Gastrocnemius medialis (tissue), 4 donors: ENCODE measurements around the gene TMEM168. TPM values are rescaled to one million over a fixed set of nuclear protein-coding genes. Genes with fewer than 3 reads are reported as not detected.

ENCODE experiments used
- ATAC-seq, 2 donors: fragments of 150-250 bp; one replicate each; pipeline ENCODE4 v1.9.1; 2016
- DNase-seq, 2 donors: peaks; one replicate each; pipeline ENCODE4 v3.0.0-alpha.2; 2019
- H3K27ac ChIP-seq, 4 donors: fragments of 200-600 bp; sonication (generic); 1 replicate in 1 of 4; 2 replicates in 3 of 4; pipeline ENCODE4 v1.5.1; 2016 to 2018; ENCODE audit warnings: mild to moderate bottlenecking in 2 of 4, moderate library complexity in 1 of 4
- H3K27me3 ChIP-seq, 3 donors: fragments of 200-600 bp; sonication (generic) in 2 of 3; 1 replicate in 1 of 3; 2 replicates in 2 of 3; pipeline versions ENCODE4 v1.5.1 to v1.6.0; 2016 to 2019; ENCODE audit warnings: mild to moderate bottlenecking in 1 of 3, moderate library complexity in 1 of 3
- H3K36me3 ChIP-seq, 2 donors: fragments of 200-600 bp; sonication (generic) in 1 of 2; one replicate each; pipeline ENCODE4 v1.5.1; 2017 to 2018
- H3K4me1 ChIP-seq, 2 donors: fragments of 200-600 bp; sonication (generic) in 1 of 2; one replicate each; pipeline ENCODE4 v1.5.1; 2016 to 2017; ENCODE audit warnings: mild to moderate bottlenecking in 2 of 2
- H3K4me3 ChIP-seq, 4 donors: fragments of 200-600 bp; sonication (generic) in 3 of 4; 1 replicate in 1 of 4; 2 replicates in 3 of 4; pipeline ENCODE4 v1.5.1; 2016 to 2019; ENCODE audit warnings: mild to moderate bottlenecking in 2 of 4
- H3K9me3 ChIP-seq, 3 donors: fragments of 200-600 bp; sonication (generic) in 2 of 3; 1 replicate in 1 of 3; 2 replicates in 2 of 3; pipeline ENCODE4 v1.5.1; 2016 to 2019
- POLR2A ChIP-seq, 2 donors: fragments of 450-650 bp; IDR thresholded peaks; one replicate each; pipeline ENCODE4 v1.6.1; 2017; ENCODE audit warnings: antibody characterized with exemption in 2 of 2, mild to moderate bottlenecking in 2 of 2, moderate library complexity in 2 of 2
- in situ Hi-C, 4 donors: fragments of 200-750 bp; cut with MboI; loops; one replicate each; pipeline versions ENCODE4 v1.15.0 to v1.8.0; 2017; ENCODE audit warnings: low sequenced_read_pairs in 4 of 4
- intact Hi-C: fragments of 100-400 bp; cut with DNase I; formaldehyde crosslinking; loops from one replicate; pipeline ENCODE4 v1.15.1; 2023; ENCODE audit warnings: low total_unique reads
- total RNA-seq, 4 donors: library from RNA; depleted of rRNA; stranded (reverse); fragments of >200 nt; gene quantifications; one replicate each; pipeline versions ENCODE4 v1.1.0 to v1.2.3, GENCODE V29; 2016
- TF ChIP-seq, protein P1 (sequence below), 5 experiments: fragments of 450-650 bp in 3 of 5; fragments of 200-600 bp in 2 of 5; sonication (generic) in 2 of 5; IDR thresholded peaks in 4 of 5; conservative IDR thresholded peaks in 1 of 5; 1 replicate in 4 of 5; 2 replicates in 1 of 5; pipeline ENCODE4 v1.5.1; 2016 to 2019; ENCODE audit warnings: antibody characterized with exemption in 5 of 5, mild to moderate bottlenecking in 3 of 5, moderate library complexity in 3 of 5

The TMEM168 gene
- total RNA-seq, 4 donors from 2014 or later = 6.0 to 10.9 (median 6.2) TPM

GRCh38 chr7:112763298-112763697 lies 26.9 kb downstream of the TMEM168 start:
- no peak overlapping the region for H3K4me3 ChIP-seq
- H3K27ac ChIP-seq = no peak overlapping the region
- ATAC-seq = no peak
- no peaks in the 10 kb centered on the region for H3K4me1 ChIP-seq
- intact Hi-C loops (no loop called here), in situ Hi-C loops (no loop called here)
- peaks cover 0 to 5% of the 10 kb centered on the region in 2 donors for H3K36me3 ChIP-seq
- H3K27me3 ChIP-seq = no peaks in the 10 kb centered on the region
- DNase-seq = no peak
- TF ChIP-seq POLR2A (IDR thresholded peaks at IDR 0.05) = no peak
- TF ChIP-seq, protein P1, sequence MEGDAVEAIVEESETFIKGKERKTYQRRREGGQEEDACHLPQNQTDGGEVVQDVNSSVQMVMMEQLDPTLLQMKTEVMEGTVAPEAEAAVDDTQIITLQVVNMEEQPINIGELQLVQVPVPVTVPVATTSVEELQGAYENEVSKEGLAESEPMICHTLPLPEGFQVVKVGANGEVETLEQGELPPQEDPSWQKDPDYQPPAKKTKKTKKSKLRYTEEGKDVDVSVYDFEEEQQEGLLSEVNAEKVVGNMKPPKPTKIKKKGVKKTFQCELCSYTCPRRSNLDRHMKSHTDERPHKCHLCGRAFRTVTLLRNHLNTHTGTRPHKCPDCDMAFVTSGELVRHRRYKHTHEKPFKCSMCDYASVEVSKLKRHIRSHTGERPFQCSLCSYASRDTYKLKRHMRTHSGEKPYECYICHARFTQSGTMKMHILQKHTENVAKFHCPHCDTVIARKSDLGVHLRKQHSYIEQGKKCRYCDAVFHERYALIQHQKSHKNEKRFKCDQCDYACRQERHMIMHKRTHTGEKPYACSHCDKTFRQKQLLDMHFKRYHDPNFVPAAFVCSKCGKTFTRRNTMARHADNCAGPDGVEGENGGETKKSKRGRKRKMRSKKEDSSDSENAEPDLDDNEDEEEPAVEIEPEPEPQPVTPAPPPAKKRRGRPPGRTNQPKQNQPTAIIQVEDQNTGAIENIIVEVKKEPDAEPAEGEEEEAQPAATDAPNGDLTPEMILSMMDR (IDR thresholded peaks at IDR 0.05 in 4 of 5, conservative IDR thresholded peaks at IDR 0.05 in 1 of 5) = no peak
- no peaks in the 10 kb centered on the region for H3K9me3 ChIP-seq

GRCh38 chr7:112759905-112760304 lies 30.3 kb downstream of the TMEM168 start:
- DNase-seq (no peak), ATAC-seq (no peak)
- no peaks in the 10 kb centered on the region for H3K9me3 ChIP-seq
- H3K27me3 ChIP-seq = no peaks in the 10 kb centered on the region
- H3K36me3 ChIP-seq = no peaks in the 10 kb centered on the region
- in situ Hi-C loops = no loop called here
- H3K4me3 ChIP-seq = no peak overlapping the region
- intact Hi-C loops = no loop called here
- TF ChIP-seq POLR2A (IDR thresholded peaks at IDR 0.05) = no peak
- TF ChIP-seq, protein P1 (IDR thresholded peaks at IDR 0.05 in 4 of 5, conservative IDR thresholded peaks at IDR 0.05 in 1 of 5) = no peak
- no peaks in the 10 kb centered on the region for H3K4me1 ChIP-seq
- no peak overlapping the region for H3K27ac ChIP-seq

DNA sequence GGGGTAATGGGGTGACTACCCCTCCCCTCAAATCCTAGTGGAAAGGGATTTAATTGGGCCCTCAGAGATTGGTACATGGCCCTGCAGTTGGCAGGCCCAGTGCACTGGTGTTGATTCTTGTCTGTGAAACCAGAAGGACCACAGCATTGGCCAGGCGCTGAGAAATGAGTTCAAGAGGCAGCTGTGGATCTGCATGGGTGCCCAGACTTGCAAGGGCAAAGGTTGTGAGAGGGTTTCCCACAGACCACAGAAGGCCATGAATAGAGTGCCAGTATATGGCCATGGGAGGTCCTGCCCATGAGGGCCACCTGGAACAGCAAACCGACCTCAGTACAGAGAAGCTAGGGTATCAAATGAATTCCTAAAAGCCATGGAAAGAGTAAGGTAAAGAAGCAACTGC lies 32.9 kb downstream of the TMEM168 start:
- ATAC-seq = no peak

DNA sequence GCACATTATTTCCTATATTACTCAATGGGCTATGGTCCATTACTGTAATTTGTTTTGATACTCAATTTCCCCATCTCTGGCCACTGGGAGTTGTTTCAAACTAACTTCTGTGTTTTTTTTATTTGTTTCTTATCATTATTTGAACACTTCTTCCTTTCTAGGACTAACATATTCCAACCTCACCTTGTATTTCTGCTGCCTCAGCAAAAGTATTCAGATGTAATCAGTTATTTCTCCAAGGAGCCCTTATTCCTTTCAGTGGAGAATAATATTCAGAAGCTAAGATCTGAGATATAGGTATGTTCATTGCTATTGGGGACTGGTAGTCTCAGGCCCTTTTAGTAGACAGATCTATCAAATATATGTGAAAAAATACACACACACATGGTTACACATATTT lies 36.9 kb downstream of the TMEM168 start:
- in situ Hi-C loops = no loop called here
- no peak overlapping the region for H3K4me3 ChIP-seq

More for the DNA sequence above, 32.9 kb downstream of the TMEM168 start:
- H3K27me3 ChIP-seq = no peaks in the 10 kb centered on the region
- TF ChIP-seq, protein P1 (IDR thresholded peaks at IDR 0.05 in 4 of 5, conservative IDR thresholded peaks at IDR 0.05 in 1 of 5) = no peak
- no peak for TF ChIP-seq POLR2A (IDR thresholded peaks at IDR 0.05)
- no peak for DNase-seq
- H3K4me1 ChIP-seq = no peaks in the 10 kb centered on the region
- intact Hi-C loops (no loop called here), in situ Hi-C loops (no loop called here)
- H3K27ac ChIP-seq = no peak overlapping the region
- H3K36me3 ChIP-seq = no peaks in the 10 kb centered on the region
- H3K4me3 ChIP-seq = no peak overlapping the region
- no peaks in the 10 kb centered on the region for H3K9me3 ChIP-seq

More for the DNA sequence above, 36.9 kb downstream of the TMEM168 start:
- Histone ChIP-seq H3K36me3 (no peaks in the 10 kb centered on the region), H3K4me1 (no peaks in the 10 kb centered on the region), H3K27me3 (no peaks in the 10 kb centered on the region), H3K9me3 (no peaks in the 10 kb centered on the region), H3K27ac (no peak overlapping the region)
- ATAC-seq = no peak
- intact Hi-C loops = no loop called here
- no peak for TF ChIP-seq POLR2A (IDR thresholded peaks at IDR 0.05)
- TF ChIP-seq, protein P1 (IDR thresholded peaks at IDR 0.05 in 4 of 5, conservative IDR thresholded peaks at IDR 0.05 in 1 of 5) = no peak
- no peak for DNase-seq
